MCF 10A (cell line): ENCODE measurements around the gene MARCHF2. TPM values are rescaled to one million over a fixed set of nuclear protein-coding genes. Genes with fewer than 3 reads are reported as not detected.

Experiments
- microRNA-seq: library from miRNA; unstranded; fragments of <30 nt; microRNA quantifications from one replicate; pipeline ENCODE4 v1.2.0, GENCODE V29; 2022
- total RNA-seq: library from RNA; stranded (reverse); gene quantifications from 2 replicates; pipeline ENCODE4 v1.2.3, GENCODE V29; 2022

Gene MARCHF2
- total RNA-seq, 1 experiment from 2014 or later, result 8.3 TPM

Small RNAs within 50 kb of the gene (microRNA-seq; reads per million reads assigned to microRNA genes)
- gene MIR4999, result 3.2 reads per million, percentile 23 among the genes with 10 or more reads in this experiment

Other genes with a start within 250 kb of the MARCHF2 start
- gene CERS4, start 203.9 kb upstream of the MARCHF2 start, total RNA-seq, result 1.1 and 1.5 TPM in 2 replicates
- gene CD320, start 104.9 kb upstream of the MARCHF2 start, total RNA-seq, result 39.2 and 68.8 TPM in 2 replicates
- gene NDUFA7, start 91.9 kb upstream of the MARCHF2 start, total RNA-seq, result 83.2 and 91.8 TPM in 2 replicates
- gene RPS28, start 91.8 kb upstream of the MARCHF2 start, total RNA-seq, result 2,247 and 2,362 TPM in 2 replicates
- gene KANK3, start 70.0 kb upstream of the MARCHF2 start, total RNA-seq, result 0.79 and 1.2 TPM in 2 replicates
- gene ANGPTL4, start 49.1 kb upstream of the MARCHF2 start, total RNA-seq, result 12.6 and 32.8 TPM in 2 replicates
- 67.2 and 73.3 TPM in 2 replicates for gene RAB11B, start 22.9 kb upstream of the MARCHF2 start, total RNA-seq
- gene HNRNPM, start 31.7 kb downstream of the MARCHF2 start, total RNA-seq, result 149 and 161 TPM in 2 replicates
- gene PRAM1, start 89.3 kb downstream of the MARCHF2 start, total RNA-seq, result 0.15 TPM in 1 of 2 replicates, not detected in the other
- 16.3 and 27.2 TPM in 2 replicates for gene ZNF414, start 100.9 kb downstream of the MARCHF2 start, total RNA-seq
- 0.16 and 0.27 TPM in 2 replicates for gene MYO1F, start 164.1 kb downstream of the MARCHF2 start, total RNA-seq
- not detected in 2 replicates for gene ADAMTS10, start 197.4 kb downstream of the MARCHF2 start, total RNA-seq
- not detected in 2 replicates for gene NFILZ, start 217.3 kb downstream of the MARCHF2 start, total RNA-seq